ENCODE results near the gene VIT.

- TF ChIP-seq CTCF (IDR thresholded peaks at IDR 0.05; ENCODE audit: poor library complexity), result no peak
- TF ChIP-seq EZH2phosphoT487 (IDR thresholded peaks at IDR 0.05; ENCODE audit: low read depth, severe bottlenecking, unreplicated experiment), result no peak
- TF ChIP-seq EZH2 (IDR thresholded peaks at IDR 0.05; ENCODE audit: borderline replicate concordance), result no peak
Observed at GRCh38 chr2:36831185-36831584, 134.7 kb downstream of the VIT start.

Data from hepatocyte (in vitro differentiated cells).